Testis (tissue), 3 donors: ENCODE data around the gene FMC1. TPM values are rescaled to one million over a fixed set of nuclear protein-coding genes. Genes with fewer than 3 reads are reported as not detected.
"Not testable (repeated sequence)": the region's sequence is repeated elsewhere in the genome, so short reads cannot be mapped to it uniquely, and the experiment has no call there.

Experiments used
- DNase-seq: peaks from one replicate; pipeline ENCODE4 v3.0.0-alpha.2; 2019
- H3K27ac ChIP-seq, 2 donors: fragments of 200-600 bp; sonication (generic); one replicate each; pipeline ENCODE4 v1.5.1; 2019
- H3K27me3 ChIP-seq: fragments of 200-600 bp; sonication (generic); one replicate; pipeline ENCODE4 v1.5.1; 2019
- H3K36me3 ChIP-seq: fragments of 200-600 bp; sonication (generic); one replicate; pipeline ENCODE4 v1.5.1; 2017; ENCODE audit warnings: low read depth; ENCODE audit errors: missing control alignments
- H3K4me1 ChIP-seq: fragments of 200-600 bp; sonication (generic); one replicate; pipeline ENCODE4 v1.5.1; 2019
- H3K4me3 ChIP-seq, 2 donors: fragments of 200-600 bp; sonication (generic); one replicate each; pipeline ENCODE4 v1.5.1; 2017 to 2019
- H3K9me3 ChIP-seq: fragments of 200-600 bp; sonication (generic); one replicate; pipeline ENCODE4 v1.5.1; 2017
- CTCF ChIP-seq, 3 experiments: fragments of 450-650 bp in 2 of 3; fragments of 200-600 bp in 1 of 3; sonication (generic) in 1 of 3; IDR thresholded peaks; one replicate each; pipeline ENCODE4 v1.5.1; 2016 to 2019; ENCODE audit warnings: antibody characterized with exemption in 3 of 3, mild to moderate bottlenecking in 2 of 3, moderate library complexity in 1 of 3
- POLR2A ChIP-seq: fragments of 450-650 bp; IDR thresholded peaks from one replicate; pipeline ENCODE4 v1.6.1; 2017; ENCODE audit warnings: antibody characterized with exemption, mild to moderate bottlenecking, moderate library complexity
- WGBS, 2 donors: methylation state at CpG; one replicate each; pipeline ENCODE4 v1.1.5; 2018; 5-methylcytosine and 5-hydroxymethylcytosine counted together
- intact Hi-C: fragments of 100-400 bp; cut with DNase I; formaldehyde crosslinking; loops from one replicate; pipeline ENCODE4 v1.15.1; 2023; ENCODE audit warnings: low total_unique reads
- polyA plus RNA-seq: library from polyadenylated mRNA; stranded (reverse); fragments of 350-450 nt; fragmentation: Illumina TruSeq; extraction: RNeasy Lipid Tissue Mini Kit (QIAGEN cat#74804); gene quantifications from one replicate; pipeline ENCODE4 v1.2.3, GENCODE V29; 2014; ENCODE audit warnings: low read depth, low replicate concordance; ENCODE audit not compliant: insufficient read depth
- total RNA-seq, 2 donors: library from RNA; depleted of rRNA; stranded (reverse); fragments of >200 nt; gene quantifications; one replicate each; pipeline ENCODE4 v1.2.3, GENCODE V29; 2016

FMC1 gene
- total and polyA plus RNA-seq, 3 donors from 2014 or later: 46.1 to 234 (median 60.0) TPM

- DNase-seq: no peak
- Histone ChIP-seq H3K9me3 (no peaks in the 10 kb centered on the region), H3K36me3 (no peaks in the 10 kb centered on the region), H3K4me3 (no peak overlapping the region), H3K27me3 (no peaks in the 10 kb centered on the region), H3K4me1 (no peaks in the 10 kb centered on the region), H3K27ac (no peak overlapping the region)
- no peak for TF ChIP-seq CTCF (IDR thresholded peaks at IDR 0.05)
- no peak for TF ChIP-seq POLR2A
- WGBS, 2 donors: 87 to 90% methylated on average over 3 of the region's 3 CpGs
- intact Hi-C loops: no loop called here
These were observed 10.7 kb upstream of the FMC1 start for GRCh38 chr7:139330333-139331030.

- no peak overlapping the region for H3K4me3 ChIP-seq
- no peak for DNase-seq
- H3K27ac ChIP-seq: no peak overlapping the region
- 34 to 50% methylated on average over 5 of the region's 5 CpGs for WGBS, 2 donors
- intact Hi-C loops: no loop called here
- no peaks in the 10 kb centered on the region for H3K27me3 ChIP-seq
- no peaks in the 10 kb centered on the region for H3K9me3 ChIP-seq
- H3K4me1 ChIP-seq: no peaks in the 10 kb centered on the region
- H3K36me3 ChIP-seq: no peaks in the 10 kb centered on the region
- TF ChIP-seq CTCF (IDR thresholded peaks at IDR 0.05): no peak
- TF ChIP-seq POLR2A: no peak
These were observed 8.3 kb upstream of the FMC1 start for GRCh38 chr7:139332697-139333359.

- H3K36me3 ChIP-seq, H3K4me1 ChIP-seq, H3K4me3 ChIP-seq, H3K9me3 ChIP-seq, DNase-seq, intact Hi-C loops, H3K27me3 ChIP-seq, H3K27ac ChIP-seq: not testable (repeated sequence)
- 93 to 95% methylated on average over 13 of the region's 13 CpGs for WGBS, 2 donors
These were observed 7.7 kb upstream of the FMC1 start for GRCh38 chr7:139333443-139333842.

GRCh38 chr7:139334399-139335150 is 6.6 kb upstream of the FMC1 start:
- Histone ChIP-seq H3K27me3 (no peaks in the 10 kb centered on the region), H3K27ac (no peak overlapping the region), H3K9me3 (no peaks in the 10 kb centered on the region), H3K4me3 (no peak overlapping the region), H3K36me3 (no peaks in the 10 kb centered on the region), H3K4me1 (no peaks in the 10 kb centered on the region)
- 90 to 91% methylated on average over 4 of the region's 4 CpGs for WGBS, 2 donors
- TF ChIP-seq CTCF (IDR thresholded peaks at IDR 0.05): no peak
- no peak for TF ChIP-seq POLR2A
- no peak for DNase-seq
- intact Hi-C loops: no loop called here

GRCh38 chr7:139339025-139339424 is 2.1 kb upstream of the FMC1 start:
- DNase-seq: peak; percentile 9
- Histone ChIP-seq H3K36me3 (no peaks in the 10 kb centered on the region), H3K27me3 (no peaks in the 10 kb centered on the region), H3K4me1 (peaks cover 4% of the 10 kb centered on the region), H3K4me3 (peak overlapping the region; percentile 78 to 94), H3K9me3 (no peaks in the 10 kb centered on the region), H3K27ac (peak overlapping the region; percentile 99)
- intact Hi-C loops: no loop called here
- 66 to 80% methylated on average over 2 of the region's 2 CpGs for WGBS, 2 donors
- TF ChIP-seq CTCF (IDR thresholded peaks at IDR 0.05): no peak
- TF ChIP-seq POLR2A: no peak
